ENCODE measurements around the gene SERP2. TPM values are rescaled to one million over a fixed set of nuclear protein-coding genes. Genes with fewer than 3 reads are reported as not detected.

The SERP2 gene
- total RNA-seq, 4 donors from 2014 or later = 0.76 to 3.7 (median 1.7) TPM

- Histone ChIP-seq H3K4me1 (no peaks in the 10 kb centered on the region), H3K36me3 (no peaks in the 10 kb centered on the region), H3K4me3 (no peak overlapping the region), H3K9me3 (no peaks in the 10 kb centered on the region), H3K27ac (no peak overlapping the region), H3K27me3 (no peaks in the 10 kb centered on the region)
- DNase-seq = no peak
- no peak for ATAC-seq
- TF ChIP-seq CTCF (IDR thresholded peaks at IDR 0.05 in 4 of 5, conservative IDR thresholded peaks at IDR 0.05 in 1 of 5) (no peak), POLR2A (IDR thresholded peaks at IDR 0.05) (no peak)
- in situ Hi-C loops (cut with MboI; ENCODE audit: low sequenced_read_pairs in 4 of 4) = no loop called here
- intact Hi-C loops (cut with DNase I; ENCODE audit: low total_unique reads) = no loop called here
Measured at GRCh38 chr13:44403461-44404056, 29.9 kb downstream of the SERP2 start.

GRCh38 chr13:44404261-44405132 is 30.9 kb downstream of the SERP2 start:
- Histone ChIP-seq H3K36me3 (no peaks in the 10 kb centered on the region), H3K27ac (no peak overlapping the region), H3K4me1 (no peaks in the 10 kb centered on the region), H3K27me3 (no peaks in the 10 kb centered on the region), H3K9me3 (no peaks in the 10 kb centered on the region), H3K4me3 (no peak overlapping the region)
- ATAC-seq = no peak
- DNase-seq = no peak
- TF ChIP-seq CTCF (IDR thresholded peaks at IDR 0.05 in 4 of 5, conservative IDR thresholded peaks at IDR 0.05 in 1 of 5) (no peak), POLR2A (IDR thresholded peaks at IDR 0.05) (no peak)
- in situ Hi-C loops (cut with MboI; ENCODE audit: low sequenced_read_pairs in 4 of 4) = no loop called here
- intact Hi-C loops (cut with DNase I; ENCODE audit: low total_unique reads) = no loop called here

DNA sequence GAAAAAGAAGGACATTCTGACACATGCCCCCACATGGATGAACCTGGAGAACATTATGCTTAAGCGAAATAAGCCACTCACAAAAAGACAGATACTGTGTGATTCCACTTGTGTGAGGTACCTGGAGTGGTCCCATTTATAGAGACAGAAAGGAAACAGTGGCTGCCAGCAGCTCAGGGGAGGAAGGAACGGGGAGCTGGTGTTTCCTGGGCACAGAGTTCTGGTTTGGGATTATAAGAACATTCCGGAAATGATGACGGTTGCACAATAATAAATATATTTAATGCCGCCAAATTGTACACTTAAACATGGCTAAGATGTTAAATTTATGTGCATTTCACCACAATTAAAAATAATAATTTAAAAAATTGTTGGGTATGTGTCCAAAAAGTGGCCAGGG is 33.0 kb downstream of the SERP2 start:
- no peak overlapping the region for H3K27ac ChIP-seq
- DNase-seq (no peak), ATAC-seq (no peak)
- TF ChIP-seq POLR2A (IDR thresholded peaks at IDR 0.05) (no peak), CTCF (IDR thresholded peaks at IDR 0.05 in 4 of 5, conservative IDR thresholded peaks at IDR 0.05 in 1 of 5) (no peak)
- intact Hi-C loops (cut with DNase I; ENCODE audit: low total_unique reads) (no loop called here), in situ Hi-C loops (cut with MboI; ENCODE audit: low sequenced_read_pairs in 4 of 4) (no loop called here)
- H3K4me3 ChIP-seq = no peak overlapping the region
- no peaks in the 10 kb centered on the region for H3K27me3 ChIP-seq
- H3K36me3 ChIP-seq = no peaks in the 10 kb centered on the region
- H3K4me1 ChIP-seq = no peaks in the 10 kb centered on the region
- no peaks in the 10 kb centered on the region for H3K9me3 ChIP-seq

GRCh38 chr13:44407379-44407778 is 33.8 kb downstream of the SERP2 start:
- no peak overlapping the region for H3K27ac ChIP-seq
- intact Hi-C loops (cut with DNase I; ENCODE audit: low total_unique reads) = no loop called here
- H3K4me1 ChIP-seq = no peaks in the 10 kb centered on the region
- ATAC-seq (no peak), DNase-seq (no peak)
- H3K9me3 ChIP-seq = no peaks in the 10 kb centered on the region
- H3K4me3 ChIP-seq = no peak overlapping the region
- TF ChIP-seq CTCF (IDR thresholded peaks at IDR 0.05 in 4 of 5, conservative IDR thresholded peaks at IDR 0.05 in 1 of 5) (no peak), POLR2A (IDR thresholded peaks at IDR 0.05) (no peak)
- H3K27me3 ChIP-seq = no peaks in the 10 kb centered on the region
- in situ Hi-C loops (cut with MboI; ENCODE audit: low sequenced_read_pairs in 4 of 4) = no loop called here
- H3K36me3 ChIP-seq = no peaks in the 10 kb centered on the region

Measured in gastrocnemius medialis (tissue), 4 donors.